CD4-positive, CD25-positive, alpha-beta regulatory T cell (primary cell): ENCODE results near the gene SLC8A2. TPM values are rescaled to one million over a fixed set of nuclear protein-coding genes. Genes with fewer than 3 reads are reported as not detected.

Source experiments
- ATAC-seq, 2 donors: fragments of 150-1000 bp; cut with Tn5 transposase; one replicate each; pipeline ENCODE4 v1.10.0; 2021; ENCODE audit warnings: low read depth in 2 of 2, moderate number of reproducible peaks in 2 of 2, moderate library complexity in 1 of 2
- DNase-seq, 3 donors: peaks; one replicate each; pipeline versions ENCODE4 v3.0.0 to v3.0.0-alpha.2; 2012 to 2022; ENCODE audit warnings: mixed read lengths in 1 of 3
- H3K27ac ChIP-seq: one replicate; pipeline ENCODE4 v1.7.0; 2013; ENCODE audit warnings: mild to moderate bottlenecking, low read length; ENCODE audit not compliant: insufficient read depth, poor library complexity, severe bottlenecking
- H3K27me3 ChIP-seq: one replicate; pipeline ENCODE4 v1.7.0; 2013; ENCODE audit warnings: low read length; ENCODE audit not compliant: control insufficient read depth, insufficient read depth
- H3K36me3 ChIP-seq: one replicate; pipeline ENCODE4 v1.7.0; 2013; ENCODE audit warnings: mild to moderate bottlenecking, low read length, moderate library complexity; ENCODE audit not compliant: control insufficient read depth, insufficient read depth
- H3K4me1 ChIP-seq: 2 replicates; pipeline ENCODE4 v1.7.0; 2013; ENCODE audit warnings: mild to moderate bottlenecking, low read length; ENCODE audit not compliant: insufficient read depth, control insufficient read depth, poor library complexity, severe bottlenecking
- H3K4me3 ChIP-seq: one replicate; pipeline ENCODE4 v1.7.0; 2013; ENCODE audit warnings: low read depth, mild to moderate bottlenecking, low read length, moderate library complexity
- H3K9me3 ChIP-seq, 2 experiments: 1 replicate in 1 of 2; 2 replicates in 1 of 2; pipeline ENCODE4 v1.7.0; 2013; ENCODE audit warnings: low read length in 2 of 2, mild to moderate bottlenecking in 1 of 2, moderate library complexity in 1 of 2; ENCODE audit not compliant: control insufficient read depth in 2 of 2
- H3K27ac Mint-ChIP-seq, 3 donors: one replicate each; pipeline ENCODE4 v1.8.0; 2020 to 2022; ENCODE audit warnings: mild to moderate bottlenecking in 3 of 3, mixed read lengths in 3 of 3, moderate library complexity in 2 of 3
- H3K27me3 Mint-ChIP-seq: one replicate; pipeline ENCODE4 v1.8.0; 2022; ENCODE audit warnings: mild to moderate bottlenecking, mixed read lengths
- H3K36me3 Mint-ChIP-seq: one replicate; pipeline ENCODE4 v1.8.0; 2020; ENCODE audit warnings: mixed read lengths
- H3K4me1 Mint-ChIP-seq, 4 donors: one replicate each; pipeline ENCODE4 v1.8.0; 2020 to 2022; ENCODE audit warnings: mixed read lengths in 4 of 4, mild to moderate bottlenecking in 1 of 4
- H3K4me3 Mint-ChIP-seq, 4 donors: one replicate each; pipeline ENCODE4 v1.8.0; 2020 to 2022; ENCODE audit warnings: mild to moderate bottlenecking in 4 of 4, mixed read lengths in 4 of 4, moderate library complexity in 3 of 4
- H3K9me3 Mint-ChIP-seq, 7 donors: one replicate each; pipeline ENCODE4 v1.8.0; 2020 to 2022; ENCODE audit warnings: mixed read lengths in 7 of 7, mild to moderate bottlenecking in 3 of 7, moderate library complexity in 2 of 7
- polyA plus RNA-seq, 4 donors: library from polyadenylated mRNA; unstranded; fragments of 300-500 nt; fragmentation: Illumina TruSeq; gene quantifications; one replicate each; pipeline ENCODE4 v1.2.3, GENCODE V29; 2021
- total RNA-seq: library from RNA; stranded (reverse); gene quantifications from one replicate; pipeline ENCODE4 v1.2.3, GENCODE V29; 2022

SLC8A2 gene
- total and polyA plus RNA-seq, 5 donors from 2014 or later, result not detected

- Histone ChIP-seq H3K27ac (no peak overlapping the region), H3K9me3 (peaks cover 0 to 7% of the 10 kb centered on the region in 2 experiments), H3K27me3 (peaks cover 9% of the 10 kb centered on the region), H3K4me1 (peaks cover 44% of the 10 kb centered on the region), H3K36me3 (no peaks in the 10 kb centered on the region), H3K4me3 (no peak overlapping the region)
- H3K4me1 Mint-ChIP-seq, result peaks cover 12 to 57% (median 37%) of the 10 kb centered on the region in 4 donors
- DNase-seq, result peak in 1 of 3 donors; percentile 42
- peak in 1 of 2 donors; percentile 8 for ATAC-seq
- peak overlapping the region in 1 of 3 donors; percentile 19 for H3K27ac Mint-ChIP-seq
- H3K27me3 Mint-ChIP-seq, result peaks cover 78% of the 10 kb centered on the region
- H3K9me3 Mint-ChIP-seq, result peaks cover 0 to 5% (median 2%) of the 10 kb centered on the region in 7 donors
- H3K36me3 Mint-ChIP-seq, result no peaks in the 10 kb centered on the region
- H3K4me3 Mint-ChIP-seq, result peak overlapping the region; percentile 43 to 88 (median 66)
Observed at GRCh38 chr19:47446534-47447469, 24.9 kb downstream of the SLC8A2 start.

DNA sequence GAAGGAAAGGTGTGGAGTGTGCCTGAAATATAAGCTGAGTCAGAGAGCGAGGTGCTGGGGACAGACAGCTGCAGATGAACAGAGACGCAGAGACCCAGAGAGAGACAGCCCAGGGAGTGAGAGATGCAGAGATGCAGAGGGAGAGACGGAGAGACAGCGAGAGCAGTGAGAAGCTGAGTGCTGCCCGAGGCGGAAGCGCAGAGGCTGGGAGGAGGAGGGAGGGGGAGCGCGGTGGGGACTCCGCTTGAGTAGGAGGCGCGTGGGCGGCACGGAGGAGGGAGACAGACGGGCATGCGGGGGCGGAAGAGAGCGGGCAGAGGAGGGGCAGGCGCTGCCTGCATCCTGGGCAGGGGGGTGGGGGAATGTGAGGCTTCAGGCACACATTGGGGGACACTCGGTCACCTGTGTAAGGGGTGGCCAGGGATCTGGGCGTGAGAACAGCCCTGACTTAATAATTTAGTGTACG is 25.7 kb downstream of the SLC8A2 start:
- H3K4me1 ChIP-seq, result peaks cover 44% of the 10 kb centered on the region
- Mint-ChIP-seq H3K4me1 (peaks cover 12 to 57% (median 37%) of the 10 kb centered on the region in 4 donors), H3K36me3 (no peaks in the 10 kb centered on the region), H3K27me3 (peaks cover 79% of the 10 kb centered on the region), H3K4me3 (peak overlapping the region; percentile 77 to 88 (median 80)), H3K9me3 (peaks cover 0 to 5% (median 2%) of the 10 kb centered on the region in 7 donors), H3K27ac (no peak overlapping the region)
- peak; percentile 80 to 86 for ATAC-seq
- peak; percentile 52 to 79 (median 60) for DNase-seq
- H3K36me3 ChIP-seq, result no peaks in the 10 kb centered on the region
- H3K27ac ChIP-seq, result no peak overlapping the region
- H3K9me3 ChIP-seq, result peaks cover 0 to 7% of the 10 kb centered on the region in 2 experiments
- peak overlapping the region; percentile 62 for H3K4me3 ChIP-seq
- H3K27me3 ChIP-seq, result peaks cover 9% of the 10 kb centered on the region

DNA sequence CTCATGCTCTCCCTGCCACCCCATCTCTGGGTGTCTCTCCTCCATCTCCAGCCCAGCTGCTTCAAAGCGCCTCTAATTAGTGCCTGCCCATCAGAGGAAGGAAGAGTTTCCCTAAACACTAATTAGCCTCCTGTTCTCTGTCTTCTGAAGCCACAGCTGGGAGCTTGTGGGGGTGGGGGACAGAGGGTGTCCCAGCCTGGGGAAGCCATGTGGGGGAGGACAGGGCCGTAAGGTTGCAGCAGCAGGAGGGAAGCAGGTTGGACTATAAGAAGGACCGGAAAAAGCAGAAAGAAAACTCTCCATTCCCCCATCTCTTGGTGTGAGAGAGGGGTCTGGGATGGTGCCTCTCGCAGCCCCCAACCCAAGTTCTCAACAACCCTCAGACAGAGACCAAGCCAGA is 26.2 kb downstream of the SLC8A2 start:
- peak overlapping the region; percentile 62 for H3K4me3 ChIP-seq
- peaks cover 11% of the 10 kb centered on the region for H3K27me3 ChIP-seq
- peaks cover 12 to 57% (median 37%) of the 10 kb centered on the region in 4 donors for H3K4me1 Mint-ChIP-seq
- H3K4me1 ChIP-seq, result peaks cover 44% of the 10 kb centered on the region
- peaks cover 81% of the 10 kb centered on the region for H3K27me3 Mint-ChIP-seq
- H3K4me3 Mint-ChIP-seq, result peak overlapping the region; percentile 77 to 88 (median 80)
- ATAC-seq, result no peak
- peaks cover 0 to 5% (median 2%) of the 10 kb centered on the region in 7 donors for H3K9me3 Mint-ChIP-seq
- H3K36me3 Mint-ChIP-seq, result no peaks in the 10 kb centered on the region
- H3K27ac ChIP-seq, result no peak overlapping the region
- DNase-seq, result no peak
- H3K36me3 ChIP-seq, result no peaks in the 10 kb centered on the region
- peaks cover 0 to 7% of the 10 kb centered on the region in 2 experiments for H3K9me3 ChIP-seq
- H3K27ac Mint-ChIP-seq, result peak overlapping the region in 1 of 3 donors; percentile 40

- Histone ChIP-seq H3K9me3 (peaks cover 0 to 7% of the 10 kb centered on the region in 2 experiments), H3K4me3 (no peak overlapping the region), H3K4me1 (peaks cover 44% of the 10 kb centered on the region), H3K27me3 (peaks cover 11% of the 10 kb centered on the region), H3K27ac (no peak overlapping the region), H3K36me3 (no peaks in the 10 kb centered on the region)
- Mint-ChIP-seq H3K4me3 (peak overlapping the region; percentile 65 to 85 (median 82)), H3K27ac (peak overlapping the region in 1 of 3 donors; percentile 91), H3K4me1 (peaks cover 12 to 53% (median 37%) of the 10 kb centered on the region in 4 donors), H3K9me3 (peaks cover 0 to 5% (median 0%) of the 10 kb centered on the region in 7 donors), H3K27me3 (peaks cover 84% of the 10 kb centered on the region), H3K36me3 (no peaks in the 10 kb centered on the region)
- peak in 1 of 2 donors; percentile 21 for ATAC-seq
- peak; percentile 28 to 47 (median 47) for DNase-seq
Observed at GRCh38 chr19:47444388-47444821, 27.3 kb downstream of the SLC8A2 start.

- Mint-ChIP-seq H3K27me3 (peaks cover 83% of the 10 kb centered on the region), H3K27ac (no peak overlapping the region), H3K9me3 (peaks cover 0 to 5% (median 0%) of the 10 kb centered on the region in 7 donors), H3K4me1 (peaks cover 12 to 50% (median 35%) of the 10 kb centered on the region in 4 donors), H3K4me3 (no peak overlapping the region), H3K36me3 (no peaks in the 10 kb centered on the region)
- no peaks in the 10 kb centered on the region for H3K36me3 ChIP-seq
- H3K27me3 ChIP-seq, result peaks cover 12% of the 10 kb centered on the region
- ATAC-seq (no peak), DNase-seq (no peak)
- H3K4me3 ChIP-seq, result no peak overlapping the region
- peaks cover 0 to 7% of the 10 kb centered on the region in 2 experiments for H3K9me3 ChIP-seq
- H3K27ac ChIP-seq, result no peak overlapping the region
- H3K4me1 ChIP-seq, result peaks cover 44% of the 10 kb centered on the region
Observed at GRCh38 chr19:47443331-47443730, 28.4 kb downstream of the SLC8A2 start.

- Mint-ChIP-seq H3K27ac (no peak overlapping the region), H3K9me3 (peaks cover 0 to 4% (median 0%) of the 10 kb centered on the region in 7 donors), H3K36me3 (no peaks in the 10 kb centered on the region), H3K4me3 (peak overlapping the region in 1 of 4 donors; percentile 60), H3K4me1 (peaks cover 0 to 41% (median 21%) of the 10 kb centered on the region in 4 donors), H3K27me3 (peaks cover 62% of the 10 kb centered on the region)
- Histone ChIP-seq H3K27ac (no peak overlapping the region), H3K9me3 (no peaks in the 10 kb centered on the region), H3K36me3 (no peaks in the 10 kb centered on the region), H3K27me3 (peaks cover 13% of the 10 kb centered on the region), H3K4me1 (peaks cover 22% of the 10 kb centered on the region), H3K4me3 (no peak overlapping the region)
- DNase-seq, result no peak
- ATAC-seq, result no peak
Observed at GRCh38 chr19:47438793-47439220, 32.9 kb downstream of the SLC8A2 start.

GRCh38 chr19:47437500-47437899 is 34.2 kb downstream of the SLC8A2 start:
- H3K36me3 ChIP-seq, result no peaks in the 10 kb centered on the region
- H3K36me3 Mint-ChIP-seq, result no peaks in the 10 kb centered on the region
- H3K4me1 ChIP-seq, result peaks cover 15% of the 10 kb centered on the region
- no peak for DNase-seq
- peaks cover 54% of the 10 kb centered on the region for H3K27me3 Mint-ChIP-seq
- no peak for ATAC-seq
- H3K4me3 ChIP-seq, result no peak overlapping the region
- H3K27me3 ChIP-seq, result peaks cover 9% of the 10 kb centered on the region
- H3K9me3 ChIP-seq, result no peaks in the 10 kb centered on the region
- no peak overlapping the region for H3K27ac Mint-ChIP-seq
- no peak overlapping the region for H3K27ac ChIP-seq
- H3K4me3 Mint-ChIP-seq, result peak overlapping the region in 1 of 4 donors; percentile 34
- peaks cover 0 to 1% (median 0%) of the 10 kb centered on the region in 7 donors for H3K9me3 Mint-ChIP-seq
- peaks cover 0 to 41% (median 18%) of the 10 kb centered on the region in 4 donors for H3K4me1 Mint-ChIP-seq
